Measurements from ENCODE around the gene LCN1.

- TF ChIP-seq, protein P1, sequence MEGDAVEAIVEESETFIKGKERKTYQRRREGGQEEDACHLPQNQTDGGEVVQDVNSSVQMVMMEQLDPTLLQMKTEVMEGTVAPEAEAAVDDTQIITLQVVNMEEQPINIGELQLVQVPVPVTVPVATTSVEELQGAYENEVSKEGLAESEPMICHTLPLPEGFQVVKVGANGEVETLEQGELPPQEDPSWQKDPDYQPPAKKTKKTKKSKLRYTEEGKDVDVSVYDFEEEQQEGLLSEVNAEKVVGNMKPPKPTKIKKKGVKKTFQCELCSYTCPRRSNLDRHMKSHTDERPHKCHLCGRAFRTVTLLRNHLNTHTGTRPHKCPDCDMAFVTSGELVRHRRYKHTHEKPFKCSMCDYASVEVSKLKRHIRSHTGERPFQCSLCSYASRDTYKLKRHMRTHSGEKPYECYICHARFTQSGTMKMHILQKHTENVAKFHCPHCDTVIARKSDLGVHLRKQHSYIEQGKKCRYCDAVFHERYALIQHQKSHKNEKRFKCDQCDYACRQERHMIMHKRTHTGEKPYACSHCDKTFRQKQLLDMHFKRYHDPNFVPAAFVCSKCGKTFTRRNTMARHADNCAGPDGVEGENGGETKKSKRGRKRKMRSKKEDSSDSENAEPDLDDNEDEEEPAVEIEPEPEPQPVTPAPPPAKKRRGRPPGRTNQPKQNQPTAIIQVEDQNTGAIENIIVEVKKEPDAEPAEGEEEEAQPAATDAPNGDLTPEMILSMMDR (optimal IDR thresholded peaks at IDR 0.05 in 1 of 3, IDR thresholded peaks at IDR 0.05 in 1 of 3, conservative IDR thresholded peaks at IDR 0.05 in 1 of 3; ENCODE audit: extremely low read depth in 1 of 3, insufficient read depth in 2 of 3, low read length in 3 of 3), result no peak
- no peak for TF ChIP-seq EZH2 (IDR thresholded peaks at IDR 0.05; ENCODE audit: low read length)
Measured at GRCh38 chr9:135517407-135517822, 3.8 kb upstream of the LCN1 start.
